SK-N-SH (cell line): ENCODE measurements around the gene RBBP7. TPM values are rescaled to one million over a fixed set of nuclear protein-coding genes. Genes with fewer than 3 reads are reported as not detected.

Source experiments
- CTCF ChIA-PET: fragments of 300-600, 350-600 bp; formaldehyde crosslinking; extraction: SDS; loops from one replicate; lab custom pipeline; 2021; lab: Yijun Ruan, JAX
- POLR2A ChIA-PET: fragments of 350-600 bp; sonication (Branson Sonifier 250); formaldehyde crosslinking; extraction: SDS; loops from one replicate; lab custom pipeline; 2020; ENCODE audit warnings: antibody characterized with exemption, inconsistent platforms; lab: Yijun Ruan, JAX
- DNase-seq: peaks from one replicate; pipeline ENCODE4 v3.0.0; 2012
- H2AFZ ChIP-seq: fragments of 200-600 bp; sonication (generic); 2 replicates; pipeline ENCODE4 v1.8.1; 2016; ENCODE audit warnings: antibody characterized with exemption, mild to moderate bottlenecking, low read depth
- H3F3A ChIP-seq: fragments of 200-600 bp; sonication (generic); replicated peaks from 2 replicates; pipeline ENCODE3; 2016; ENCODE audit warnings: antibody characterized with exemption, mild to moderate bottlenecking; ENCODE audit not compliant: insufficient read depth
- H3K27ac ChIP-seq, 2 experiments: fragments of 200-500 bp in 1 of 2; fragments of 200-600 bp in 1 of 2; sonication (Bioruptor generic) in 1 of 2; sonication (generic), shearing (Covaris generic) in 1 of 2; 2 replicates each; pipeline versions ENCODE4 v1.5.1 to v1.6.1; 2014 to 2016; ENCODE audit warnings: low read depth in 2 of 2, inconsistent platforms in 1 of 2, low read length in 1 of 2, mild to moderate bottlenecking in 1 of 2, mixed read lengths in 1 of 2
- H3K27me3 ChIP-seq: fragments of 200-600 bp; sonication (generic), shearing (Covaris generic); 2 replicates; pipeline ENCODE4 v1.6.1; 2016; ENCODE audit warnings: mixed run types; ENCODE audit not compliant: insufficient read depth
- H3K36me3 ChIP-seq, 2 experiments: fragments of 200-500 bp in 1 of 2; fragments of 200-600 bp in 1 of 2; sonication (Bioruptor generic) in 1 of 2; sonication (generic) in 1 of 2; replicated peaks in 1 of 2; 2 replicates each; pipeline versions ENCODE3 to v1.5.1; 2014 to 2016; ENCODE audit warnings: low read length in 1 of 2, mild to moderate bottlenecking in 1 of 2; ENCODE audit not compliant: insufficient read depth in 2 of 2, control insufficient read depth in 1 of 2
- H3K4me1 ChIP-seq, 2 experiments: fragments of 200-500 bp in 1 of 2; fragments of 200-600 bp in 1 of 2; sonication (Bioruptor generic) in 1 of 2; sonication (generic), shearing (Covaris generic) in 1 of 2; 2 replicates each; pipeline versions ENCODE4 v1.5.1 to v1.6.1; 2014 to 2016; ENCODE audit warnings: low read depth in 1 of 2, low read length in 1 of 2, mixed run types in 1 of 2; ENCODE audit not compliant: insufficient read depth in 2 of 2, control insufficient read depth in 1 of 2
- H3K4me2 ChIP-seq: fragments of 200-600 bp; sonication (generic), shearing (Covaris generic); 2 replicates; pipeline ENCODE4 v1.6.1; 2017; ENCODE audit warnings: mixed run types
- H3K4me3 ChIP-seq, 2 experiments: fragments of 200-500 bp in 1 of 2; fragments of 200-600 bp in 1 of 2; sonication (Bioruptor generic) in 1 of 2; sonication (generic), shearing (Covaris generic) in 1 of 2; 2 replicates each; pipeline versions ENCODE4 v1.5.1 to v1.8.1; 2014 to 2016; ENCODE audit warnings: low read depth in 2 of 2, inconsistent platforms in 1 of 2, low read length in 1 of 2, mild to moderate bottlenecking in 1 of 2, mixed read lengths in 1 of 2, moderate library complexity in 1 of 2
- H3K79me2 ChIP-seq: fragments of 200-600 bp; sonication (generic); 2 replicates; pipeline ENCODE4 v1.8.1; 2017; ENCODE audit warnings: mild to moderate bottlenecking; ENCODE audit not compliant: insufficient read depth
- H3K9ac ChIP-seq: fragments of 200-600 bp; sonication (generic); 2 replicates; pipeline ENCODE4 v1.6.1; 2017; ENCODE audit warnings: mixed run types
- H3K9me2 ChIP-seq: fragments of 200-600 bp; sonication (generic); 2 replicates; pipeline ENCODE4 v1.6.1; 2017; ENCODE audit warnings: mixed run types
- H3K9me3 ChIP-seq: fragments of 200-600 bp; sonication (generic); 2 replicates; pipeline ENCODE4 v1.6.1; 2017; ENCODE audit warnings: mixed run types, mild to moderate bottlenecking, moderate library complexity
- H4K20me1 ChIP-seq: fragments of 200-600 bp; sonication (generic); 2 replicates; pipeline ENCODE4 v1.6.1; 2017; ENCODE audit warnings: mild to moderate bottlenecking, mixed run types; ENCODE audit not compliant: insufficient read depth
- CHD2 ChIP-seq: fragments of 150-350 bp; IDR thresholded peaks from 2 replicates; pipeline ENCODE4 v1.6.1; 2018; ENCODE audit warnings: low read length; ENCODE audit not compliant: partially characterized antibody
- FOXJ3 ChIP-seq: sonication (generic); formaldehyde crosslinking; IDR thresholded peaks from 2 replicates; pipeline ENCODE4 v1.5.1; 2020; ENCODE audit warnings: mild to moderate bottlenecking, missing genetic modification reagents
- GABPA ChIP-seq: IDR thresholded peaks from 2 replicates; pipeline ENCODE4 v1.4.0; 2012; ENCODE audit warnings: low read depth, mild to moderate bottlenecking
- JUND ChIP-seq: IDR thresholded peaks from 2 replicates; pipeline ENCODE4 v1.4.0; 2012
- NRF1 ChIP-seq: IDR thresholded peaks from 2 replicates; pipeline ENCODE4 v1.6.1; 2012; ENCODE audit warnings: low read depth, mild to moderate bottlenecking, low read length
- POLR2AphosphoS5 ChIP-seq: IDR thresholded peaks from 2 replicates; pipeline ENCODE4 v1.6.1; 2012; ENCODE audit warnings: low read depth, low read length
- SIN3A ChIP-seq: IDR thresholded peaks from 2 replicates; pipeline ENCODE4 v1.6.1; 2012; ENCODE audit warnings: low read depth, mild to moderate bottlenecking, low read length, moderate library complexity, borderline replicate concordance
- TEAD4 ChIP-seq: IDR thresholded peaks from 2 replicates; pipeline ENCODE4 v1.4.0; 2012; ENCODE audit warnings: mild to moderate bottlenecking, borderline replicate concordance; ENCODE audit not compliant: insufficient read depth
- YY1 ChIP-seq: IDR thresholded peaks from 2 replicates; pipeline ENCODE4 v1.4.0; 2012; ENCODE audit warnings: low read depth, mild to moderate bottlenecking
- WGBS: methylation state at CpG from one replicate; pipeline ENCODE4 v1.1.6; 2017; ENCODE audit warnings: low lambda C conversion rate; 5-methylcytosine and 5-hydroxymethylcytosine counted together
- polyA plus RNA-seq, 3 experiments: library from polyadenylated mRNA; depleted of rRNA; stranded (reverse); fragments of >200 nt; gene quantifications; 2 replicates each; pipeline ENCODE4 v1.2.3, GENCODE V29; 2012
- TF ChIP-seq, protein P1 (sequence below): IDR thresholded peaks from 2 replicates; pipeline ENCODE4 v1.4.0; 2012; ENCODE audit warnings: low read depth, borderline replicate concordance
- TF ChIP-seq, protein P2 (sequence below): fragments of 200-600 bp; sonication (generic); IDR thresholded peaks from 2 replicates; pipeline ENCODE4 v1.6.1; 2017; ENCODE audit warnings: antibody characterized with exemption, mild to moderate bottlenecking, moderate library complexity

RBBP7 gene
- polyA plus RNA-seq, 1 of the 3 experiments (the other 2 are of a cell fraction): 172 TPM

DNA sequence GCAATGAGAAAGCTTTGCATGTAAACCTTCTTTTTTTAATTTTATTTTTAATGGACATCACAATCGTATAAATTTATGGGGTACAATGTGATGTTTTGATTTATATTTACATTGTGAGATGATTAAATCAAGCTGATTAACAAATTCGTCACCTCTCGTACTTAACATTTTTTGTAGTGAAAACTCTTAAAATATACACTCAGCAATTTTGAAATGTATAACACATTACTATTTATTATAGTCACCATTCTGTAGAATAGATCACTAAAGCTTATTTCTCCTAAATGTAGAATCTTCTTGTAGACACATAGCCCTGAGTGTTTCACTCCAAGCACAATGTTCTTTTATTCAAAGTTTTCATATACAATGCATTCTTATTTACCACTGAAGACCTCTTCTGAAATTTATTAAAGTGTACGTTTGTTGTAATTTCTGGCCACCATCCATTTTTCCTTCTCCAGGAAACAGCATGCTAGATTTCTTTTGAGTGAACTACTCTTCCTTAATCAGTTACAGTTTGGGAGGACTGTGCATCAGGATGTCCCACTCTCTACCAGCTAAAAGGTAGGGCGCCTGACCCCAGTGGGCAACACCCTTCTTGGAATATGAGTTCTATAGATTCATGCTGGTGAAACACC is 4.4 kb upstream of the RBBP7 start:
- TF ChIP-seq TEAD4 (no peak), CHD2 (no peak), GABPA (no peak), SIN3A (no peak), FOXJ3 (no peak), NRF1 (no peak)
- TF ChIP-seq, protein P1, sequence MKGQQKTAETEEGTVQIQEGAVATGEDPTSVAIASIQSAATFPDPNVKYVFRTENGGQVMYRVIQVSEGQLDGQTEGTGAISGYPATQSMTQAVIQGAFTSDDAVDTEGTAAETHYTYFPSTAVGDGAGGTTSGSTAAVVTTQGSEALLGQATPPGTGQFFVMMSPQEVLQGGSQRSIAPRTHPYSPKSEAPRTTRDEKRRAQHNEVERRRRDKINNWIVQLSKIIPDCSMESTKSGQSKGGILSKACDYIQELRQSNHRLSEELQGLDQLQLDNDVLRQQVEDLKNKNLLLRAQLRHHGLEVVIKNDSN: no peak
- TF ChIP-seq, protein P2, sequence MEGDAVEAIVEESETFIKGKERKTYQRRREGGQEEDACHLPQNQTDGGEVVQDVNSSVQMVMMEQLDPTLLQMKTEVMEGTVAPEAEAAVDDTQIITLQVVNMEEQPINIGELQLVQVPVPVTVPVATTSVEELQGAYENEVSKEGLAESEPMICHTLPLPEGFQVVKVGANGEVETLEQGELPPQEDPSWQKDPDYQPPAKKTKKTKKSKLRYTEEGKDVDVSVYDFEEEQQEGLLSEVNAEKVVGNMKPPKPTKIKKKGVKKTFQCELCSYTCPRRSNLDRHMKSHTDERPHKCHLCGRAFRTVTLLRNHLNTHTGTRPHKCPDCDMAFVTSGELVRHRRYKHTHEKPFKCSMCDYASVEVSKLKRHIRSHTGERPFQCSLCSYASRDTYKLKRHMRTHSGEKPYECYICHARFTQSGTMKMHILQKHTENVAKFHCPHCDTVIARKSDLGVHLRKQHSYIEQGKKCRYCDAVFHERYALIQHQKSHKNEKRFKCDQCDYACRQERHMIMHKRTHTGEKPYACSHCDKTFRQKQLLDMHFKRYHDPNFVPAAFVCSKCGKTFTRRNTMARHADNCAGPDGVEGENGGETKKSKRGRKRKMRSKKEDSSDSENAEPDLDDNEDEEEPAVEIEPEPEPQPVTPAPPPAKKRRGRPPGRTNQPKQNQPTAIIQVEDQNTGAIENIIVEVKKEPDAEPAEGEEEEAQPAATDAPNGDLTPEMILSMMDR: no peak
- ChIA-PET POLR2A (no interaction called here), CTCF (interaction anchor here (0.7 to 5.1 kb wide), 7 partner anchors 8 to 208 kb away, joined by 3 to 37 read pairs (median 4); no protein-coding TSS in a partner anchor)
- no peak overlapping the region for H3K9ac ChIP-seq
- no peak overlapping the region for H3K4me2 ChIP-seq
- 46% methylated on average over 5 of the region's 5 CpGs for WGBS
- no peak for DNase-seq
- no peaks in the 10 kb centered on the region for H3K9me2 ChIP-seq
- no peaks in the 10 kb centered on the region for H4K20me1 ChIP-seq
- H3K4me1 ChIP-seq: peaks cover 7 to 8% of the 10 kb centered on the region in 2 experiments; a peak in 2 of 4 replicates
- H3K79me2 ChIP-seq: peaks cover under 1% of the 10 kb centered on the region
- H3F3A ChIP-seq: no peaks in the 10 kb centered on the region
- H3K27ac ChIP-seq: no peak overlapping the region
- H3K27me3 ChIP-seq: peaks cover 16% of the 10 kb centered on the region; the same call in 1 of the 2 replicates
- H3K4me3 ChIP-seq: no peak overlapping the region
- no peaks in the 10 kb centered on the region for H3K9me3 ChIP-seq
- no peaks in the 10 kb centered on the region for H3K36me3 ChIP-seq
- no peak overlapping the region for H2AFZ ChIP-seq

DNA sequence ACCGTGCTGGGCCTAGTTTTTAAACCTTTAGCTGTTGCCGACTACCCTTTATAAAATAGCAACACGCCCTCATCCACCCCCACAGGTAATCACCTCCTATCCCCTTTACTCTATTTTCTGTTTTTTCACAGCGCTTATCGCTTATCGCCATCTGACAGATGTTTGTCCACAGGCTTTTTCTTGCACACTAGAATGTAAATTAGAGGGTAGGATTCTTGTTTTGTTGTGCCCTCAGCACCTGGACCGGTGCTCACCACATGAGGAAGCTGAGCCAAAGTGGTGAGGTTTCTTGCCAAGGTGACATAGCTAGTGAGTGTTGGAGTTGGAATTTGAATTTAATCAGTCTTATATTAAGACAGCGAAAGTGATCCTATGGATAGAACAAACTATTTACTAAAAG is 2.9 kb upstream of the RBBP7 start:
- H4K20me1 ChIP-seq: peaks cover 14% of the 10 kb centered on the region
- peaks cover 7 to 11% of the 10 kb centered on the region in 2 experiments; a peak in 3 of 4 replicates for H3K4me1 ChIP-seq
- POLR2A ChIA-PET: no interaction called here
- H3K36me3 ChIP-seq: peaks cover 0 to 6% of the 10 kb centered on the region in 2 experiments
- no peaks in the 10 kb centered on the region for H3K9me2 ChIP-seq
- no peak for TF ChIP-seq YY1
- no peak for TF ChIP-seq JUND
- TF ChIP-seq POLR2AphosphoS5: no peak
- no peak overlapping the region for H3K9ac ChIP-seq
- no peak for DNase-seq
- WGBS: 65% methylated on average over 8 of the region's 8 CpGs
- CTCF ChIA-PET: interaction anchor here (1.1 to 5.1 kb wide), 4 partner anchors 10 to 209 kb away, joined by 3 to 37 read pairs (median 8); no protein-coding TSS in a partner anchor
- H3K79me2 ChIP-seq: peaks cover 15% of the 10 kb centered on the region
- H3K9me3 ChIP-seq: no peaks in the 10 kb centered on the region
- no peak overlapping the region for H2AFZ ChIP-seq
- H3K27ac ChIP-seq: no peak overlapping the region
- H3K27me3 ChIP-seq: peaks cover 16% of the 10 kb centered on the region; the same call in 1 of the 2 replicates
- no peaks in the 10 kb centered on the region for H3F3A ChIP-seq
- no peak overlapping the region for H3K4me2 ChIP-seq
- no peak overlapping the region for H3K4me3 ChIP-seq
